Hepatocyte (in vitro differentiated cells): Measurements from ENCODE around the gene CARD11.

Experiments
- CTCF ChIP-seq: fragments of 200-600 bp; sonication (generic); IDR thresholded peaks from 2 replicates; pipeline ENCODE4 v1.5.1; 2016; ENCODE audit warnings: antibody characterized with exemption, mild to moderate bottlenecking; ENCODE audit not compliant: poor library complexity
- EZH2 ChIP-seq: fragments of 200-600 bp; sonication (generic); IDR thresholded peaks from 2 replicates; pipeline ENCODE4 v1.6.1; 2016; ENCODE audit warnings: antibody characterized with exemption, mild to moderate bottlenecking, borderline replicate concordance
- EZH2phosphoT487 ChIP-seq: fragments of 200-600 bp; sonication (generic); IDR thresholded peaks from one replicate; pipeline ENCODE4 v1.6.1; 2018; ENCODE audit warnings: antibody characterized with exemption, mild to moderate bottlenecking, low read depth, moderate library complexity; ENCODE audit not compliant: unreplicated experiment, severe bottlenecking

- TF ChIP-seq CTCF (no peak), EZH2 (no peak), EZH2phosphoT487 (no peak)
These were observed 15.5 kb downstream of the CARD11 start for GRCh38 chr7:3028071-3028757.
